SH-SY5Y (cell line): ENCODE data around the gene ABCA2.

Experiments used
- GATA2 ChIP-seq: IDR thresholded peaks from 2 replicates; pipeline ENCODE4 v1.6.1; 2011; ENCODE audit warnings: mild to moderate bottlenecking, low read depth, low read length
- GATA3 ChIP-seq: IDR thresholded peaks from 2 replicates; pipeline ENCODE4 v1.6.1; 2011; ENCODE audit warnings: low read depth, mild to moderate bottlenecking, low read length, moderate library complexity

- TF ChIP-seq GATA2 = no peak
- TF ChIP-seq GATA3 = no peak
Measured at GRCh38 chr9:137062384-137062783, 34.3 kb upstream of the ABCA2 start.
